Activated CD8-positive, alpha-beta T cell treated with anti-CD3 and anti-CD28 coated beads for 36 hours (primary cell): ENCODE measurements around the gene PHC2. TPM values are rescaled to one million over a fixed set of nuclear protein-coding genes. Genes with fewer than 3 reads are reported as not detected.
"Not testable (repeated sequence)": the region's sequence is repeated elsewhere in the genome, so short reads cannot be mapped to it uniquely, and the experiment has no call there.

ENCODE experiments used
- ATAC-seq: fragments of 200-7000 bp; cut with Tn5 transposase; one replicate; pipeline ENCODE4 v1.10.0; 2021; ENCODE audit warnings: mild to moderate bottlenecking, moderate library complexity
- CTCF ChIA-PET: fragments of 350-600 bp; sonication (Branson Sonifier 250); formaldehyde crosslinking; loops from one replicate; lab custom pipeline; 2021; ENCODE audit warnings: antibody characterized with exemption; lab: Charles Lee
- POLR2A ChIA-PET: fragments of 350-600 bp; sonication (Branson Sonifier 250); formaldehyde crosslinking; loops from one replicate; lab custom pipeline; 2021; ENCODE audit warnings: antibody characterized with exemption; lab: Charles Lee
- DNase-seq: peaks from one replicate; pipeline ENCODE4 v3.0.0-alpha.2; 2020
- H3K27ac Mint-ChIP-seq: one replicate; pipeline ENCODE4 v1.8.0; 2021; ENCODE audit warnings: mild to moderate bottlenecking, mixed read lengths
- H3K27me3 Mint-ChIP-seq: one replicate; pipeline ENCODE4 v1.8.0; 2021; ENCODE audit warnings: mixed read lengths
- H3K36me3 Mint-ChIP-seq: one replicate; pipeline ENCODE4 v1.8.0; 2021; ENCODE audit warnings: low read depth, mixed read lengths
- H3K4me1 Mint-ChIP-seq: one replicate; pipeline ENCODE4 v1.8.0; 2021; ENCODE audit warnings: low read depth, mixed read lengths
- H3K4me3 Mint-ChIP-seq: one replicate; pipeline ENCODE4 v1.8.0; 2021; ENCODE audit warnings: mild to moderate bottlenecking, moderate library complexity, mixed read lengths
- H3K9me3 Mint-ChIP-seq: one replicate; pipeline ENCODE4 v1.8.0; 2021; ENCODE audit warnings: mixed read lengths
- intact Hi-C: fragments of 100-400 bp; cut with micrococcal nuclease; formaldehyde crosslinking; loops from one replicate; pipeline ENCODE4 v1.10.0; 2022
- total RNA-seq, 2 experiments: library from RNA; stranded (reverse); gene quantifications; one replicate each; pipeline ENCODE4 v1.2.3, GENCODE V29; 2021
- TF ChIP-seq, protein P1 (sequence below): fragments of 200-600 bp; IDR thresholded peaks from one replicate; pipeline ENCODE4 v1.8.0; 2022; ENCODE audit warnings: antibody characterized with exemption, mild to moderate bottlenecking

Gene PHC2
- total RNA-seq, 2 experiments from 2014 or later: 26.0 to 28.0 TPM

DNA sequence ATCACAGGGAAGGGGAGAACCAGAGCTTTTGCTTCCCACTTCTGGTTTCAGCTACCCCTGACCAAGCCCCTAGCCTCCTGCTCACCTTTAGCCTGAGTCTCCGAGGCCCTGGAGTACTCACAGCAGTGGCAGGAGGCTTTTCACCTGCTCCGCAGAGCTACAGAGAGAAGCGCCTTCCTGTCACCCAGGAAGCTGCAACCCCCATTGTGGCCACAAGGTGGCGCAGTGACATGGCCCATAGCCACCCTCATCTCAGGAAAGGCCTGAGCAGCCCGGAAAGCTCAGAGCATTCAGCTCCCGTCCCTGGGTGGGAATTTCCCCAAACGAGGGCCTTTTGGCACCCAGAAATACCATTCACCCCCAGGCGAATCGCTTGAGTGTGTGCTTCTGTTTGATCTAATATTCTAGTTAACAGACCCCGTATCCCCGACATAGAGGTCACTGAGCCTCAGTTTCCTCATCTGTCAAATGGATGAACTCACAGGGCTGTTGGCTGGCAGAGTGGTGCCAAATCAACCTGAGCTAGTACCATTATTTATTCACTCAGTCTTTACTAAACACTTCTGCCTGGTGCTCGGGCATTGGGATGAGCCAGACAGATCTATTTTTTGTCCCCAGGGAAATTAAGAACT lies 135.3 kb downstream of the PHC2 start:
- ChIA-PET POLR2A (interaction anchor here (0.9 kb wide), 1 partner anchor 43 kb away, joined by 3 read pairs; no protein-coding TSS in a partner anchor), CTCF (interaction anchor here (0.6 to 4.8 kb wide), 53 partner anchors 10 to 645 kb away, joined by 3 to 64 read pairs (median 5); partner anchors contain the start of genes A3GALT2 and ZSCAN20)
- H3K4me3 Mint-ChIP-seq: no peak overlapping the region
- peaks cover 7% of the 10 kb centered on the region for H3K4me1 Mint-ChIP-seq
- DNase-seq (peak; percentile 95), ATAC-seq (peak; percentile 95)
- H3K27ac Mint-ChIP-seq: no peak overlapping the region
- H3K36me3 Mint-ChIP-seq: no peaks in the 10 kb centered on the region
- no peaks in the 10 kb centered on the region for H3K27me3 Mint-ChIP-seq
- H3K9me3 Mint-ChIP-seq: no peaks in the 10 kb centered on the region
- TF ChIP-seq, protein P1, sequence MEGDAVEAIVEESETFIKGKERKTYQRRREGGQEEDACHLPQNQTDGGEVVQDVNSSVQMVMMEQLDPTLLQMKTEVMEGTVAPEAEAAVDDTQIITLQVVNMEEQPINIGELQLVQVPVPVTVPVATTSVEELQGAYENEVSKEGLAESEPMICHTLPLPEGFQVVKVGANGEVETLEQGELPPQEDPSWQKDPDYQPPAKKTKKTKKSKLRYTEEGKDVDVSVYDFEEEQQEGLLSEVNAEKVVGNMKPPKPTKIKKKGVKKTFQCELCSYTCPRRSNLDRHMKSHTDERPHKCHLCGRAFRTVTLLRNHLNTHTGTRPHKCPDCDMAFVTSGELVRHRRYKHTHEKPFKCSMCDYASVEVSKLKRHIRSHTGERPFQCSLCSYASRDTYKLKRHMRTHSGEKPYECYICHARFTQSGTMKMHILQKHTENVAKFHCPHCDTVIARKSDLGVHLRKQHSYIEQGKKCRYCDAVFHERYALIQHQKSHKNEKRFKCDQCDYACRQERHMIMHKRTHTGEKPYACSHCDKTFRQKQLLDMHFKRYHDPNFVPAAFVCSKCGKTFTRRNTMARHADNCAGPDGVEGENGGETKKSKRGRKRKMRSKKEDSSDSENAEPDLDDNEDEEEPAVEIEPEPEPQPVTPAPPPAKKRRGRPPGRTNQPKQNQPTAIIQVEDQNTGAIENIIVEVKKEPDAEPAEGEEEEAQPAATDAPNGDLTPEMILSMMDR: peak; percentile 96
- intact Hi-C loops: loop anchor here (2.0 to 5.0 kb wide), 2 partner anchors 71 to 177 kb away; partner anchors contain the start of gene ZSCAN20

- CTCF ChIA-PET: interaction anchor here (0.7 to 4.8 kb wide), 48 partner anchors 10 to 645 kb away, joined by 3 to 64 read pairs (median 6); partner anchors contain the start of genes A3GALT2 and ZSCAN20
- DNase-seq (no peak), ATAC-seq (no peak)
- intact Hi-C loops: loop anchor here (2.0 to 5.0 kb wide), 2 partner anchors 72 to 177 kb away; partner anchors contain the start of gene ZSCAN20
- POLR2A ChIA-PET: interaction anchor here (0.9 kb wide), 1 partner anchor 44 kb away, joined by 3 read pairs; no protein-coding TSS in a partner anchor
- TF ChIP-seq, protein P1: no peak
- peaks cover 7% of the 10 kb centered on the region for H3K4me1 Mint-ChIP-seq
- no peak overlapping the region for H3K4me3 Mint-ChIP-seq
- H3K9me3 Mint-ChIP-seq: no peaks in the 10 kb centered on the region
- no peak overlapping the region for H3K27ac Mint-ChIP-seq
- no peaks in the 10 kb centered on the region for H3K36me3 Mint-ChIP-seq
- H3K27me3 Mint-ChIP-seq: no peaks in the 10 kb centered on the region
These were observed 135.9 kb downstream of the PHC2 start for GRCh38 chr1:33295023-33295422.

- CTCF ChIA-PET: interaction anchor here (1.0 to 4.8 kb wide), 12 partner anchors 10 to 181 kb away, joined by 3 to 64 read pairs (median 10); partner anchors contain the start of genes A3GALT2 and ZSCAN20
- ATAC-seq: no peak
- POLR2A ChIA-PET: no interaction called here
These were observed 136.6 kb downstream of the PHC2 start for GRCh38 chr1:33294071-33295010.

DNA sequence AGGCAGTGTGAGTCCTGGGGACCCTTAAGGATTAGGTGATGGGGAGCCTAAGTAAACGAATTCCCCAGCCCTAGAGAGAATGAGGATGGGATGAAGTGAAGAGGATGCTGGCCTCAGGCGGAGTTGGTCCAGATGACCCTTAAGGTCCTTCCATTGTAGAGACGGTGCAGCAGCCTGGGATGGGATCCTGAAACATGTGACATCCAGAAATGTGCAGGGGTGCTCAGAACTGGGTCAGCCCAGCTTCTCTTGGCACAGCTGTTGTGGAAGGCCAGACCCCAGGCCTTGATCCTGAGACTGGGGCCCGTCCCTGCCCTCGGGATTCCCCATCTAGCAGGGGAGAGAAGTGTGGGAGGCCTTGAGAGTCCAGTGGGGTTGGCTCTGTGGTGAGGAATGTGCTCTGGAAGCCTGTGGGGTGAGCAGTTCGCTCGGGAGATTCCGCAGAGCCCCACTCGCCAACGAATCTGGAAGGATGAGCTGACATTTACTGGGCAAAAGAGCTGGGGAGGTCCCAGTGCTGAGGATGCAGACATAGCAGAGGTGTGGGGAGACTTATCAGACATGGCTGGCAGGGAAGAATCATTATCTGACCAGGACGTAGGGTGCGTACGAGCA lies 138.1 kb downstream of the PHC2 start:
- ATAC-seq: no peak
- TF ChIP-seq, protein P1: no peak
- ChIA-PET CTCF (interaction anchor here (4.2 to 4.8 kb wide), 2 partner anchors 72 to 78 kb away, joined by 37 to 64 read pairs; no protein-coding TSS in a partner anchor), POLR2A (interaction anchor here (0.5 kb wide), 1 partner anchor 100 kb away, joined by 3 read pairs; no protein-coding TSS in a partner anchor)
- H3K4me3 Mint-ChIP-seq: no peak overlapping the region
- H3K27ac Mint-ChIP-seq: no peak overlapping the region
- H3K36me3 Mint-ChIP-seq: peaks cover 10% of the 10 kb centered on the region
- DNase-seq: no peak
- H3K4me1 Mint-ChIP-seq: peaks cover 7% of the 10 kb centered on the region
- intact Hi-C loops: no loop called here
- no peaks in the 10 kb centered on the region for H3K27me3 Mint-ChIP-seq
- H3K9me3 Mint-ChIP-seq: no peaks in the 10 kb centered on the region

More at GRCh38 chr1:33294071-33295010, 136.6 kb downstream of the PHC2 start:
- no peak for DNase-seq
- no peak overlapping the region for H3K4me3 Mint-ChIP-seq
- TF ChIP-seq, protein P1: no peak
- no peaks in the 10 kb centered on the region for H3K27me3 Mint-ChIP-seq
- no peaks in the 10 kb centered on the region for H3K9me3 Mint-ChIP-seq
- peaks cover 7% of the 10 kb centered on the region for H3K4me1 Mint-ChIP-seq
- intact Hi-C loops: loop anchor here (2.0 to 5.0 kb wide), 2 partner anchors 72 to 178 kb away; partner anchors contain the start of gene ZSCAN20
- peaks cover 5% of the 10 kb centered on the region for H3K36me3 Mint-ChIP-seq
- no peak overlapping the region for H3K27ac Mint-ChIP-seq

- CTCF ChIA-PET, H3K27ac Mint-ChIP-seq, H3K4me3 Mint-ChIP-seq, H3K4me1 Mint-ChIP-seq, intact Hi-C loops, H3K27me3 Mint-ChIP-seq, H3K9me3 Mint-ChIP-seq, DNase-seq, ATAC-seq, H3K36me3 Mint-ChIP-seq, POLR2A ChIA-PET: not testable (repeated sequence)
These were observed 140.3 kb downstream of the PHC2 start for GRCh38 chr1:33290615-33291014.
